ENCODE data around the gene ZNF846. TPM values are rescaled to one million over a fixed set of nuclear protein-coding genes. Genes with fewer than 3 reads are reported as not detected.

Gene ZNF846
- total RNA-seq, 4 donors from 2014 or later, result 10.5 to 36.1 (median 20.4) TPM

GRCh38 chr19:9702186-9702585 lies 66.4 kb downstream of the ZNF846 start:
- Histone ChIP-seq H3K27ac (no peak overlapping the region), H3K36me3 (no peaks in the 10 kb centered on the region), H3K27me3 (no peaks in the 10 kb centered on the region), H3K4me3 (no peak overlapping the region), H3K4me1 (no peaks in the 10 kb centered on the region), H3K9me3 (no peaks in the 10 kb centered on the region)
- ATAC-seq, result no peak
- 64 to 81% methylated on average over 3 to 6 of the region's 6 CpGs for WGBS, 2 donors (ENCODE audit: low coverage in 1 of 2)
- TF ChIP-seq POLR2AphosphoS5 (IDR thresholded peaks at IDR 0.05), result no peak
- no peak for TF ChIP-seq CTCF (IDR thresholded peaks at IDR 0.05)
- TF ChIP-seq POLR2A (IDR thresholded peaks at IDR 0.05), result no peak
- no peak for TF ChIP-seq EP300 (IDR thresholded peaks at IDR 0.05)

Other genes starting within 250 kb of the ZNF846 start
- gene ZNF426, start 230.1 kb downstream of the ZNF846 start, total RNA-seq, result 10 to 100 TPM; 12.5 to 24.3 (median 19.6) TPM
- gene ZNF121, start 184.2 kb downstream of the ZNF846 start, total RNA-seq, result 10 to 100 TPM; 22.6 to 32.2 (median 28.1) TPM
- 10 to 100 TPM; 20.6 to 50.5 (median 28.5) TPM for gene ZNF561, start 147.5 kb downstream of the ZNF846 start, total RNA-seq
- gene ZNF562, start 93.6 kb downstream of the ZNF846 start, total RNA-seq, result 10 to 100 TPM; 26.9 to 35.9 (median 30.5) TPM
- 10 to 100 TPM; 17.2 to 27.1 (median 24.0) TPM for gene FBXL12, start 50.3 kb upstream of the ZNF846 start, total RNA-seq
- gene UBL5, start 59.2 kb upstream of the ZNF846 start, total RNA-seq, result 100 to 1,000 TPM; 420 to 701 (median 653) TPM
- 100 to 1,000 TPM; 137 to 160 (median 153) TPM for gene PIN1, start 66.6 kb upstream of the ZNF846 start, total RNA-seq
- 10 to 100 TPM in 1 of 4 donors, 1 to 10 TPM in 3; 2.6 to 21.9 (median 8.5) TPM for gene OLFM2, start 167.8 kb upstream of the ZNF846 start, total RNA-seq
- gene COL5A3, start 241.8 kb upstream of the ZNF846 start, total RNA-seq, result 10 to 100 TPM in 3 of 4 donors, 1 to 10 TPM in 1; 9.8 to 30.8 (median 25.2) TPM
- not detected for gene RDH8, start 244.7 kb upstream of the ZNF846 start, total RNA-seq

All from gastroesophageal sphincter (tissue), 4 donors.